ENCODE data around the gene GPR158. TPM values are rescaled to one million over a fixed set of nuclear protein-coding genes. Genes with fewer than 3 reads are reported as not detected.

GPR158 gene
- total RNA-seq, 1 donor, result 0.18 TPM

GRCh38 chr10:25453619-25454018 is 278.8 kb downstream of the GPR158 start:
- no peak overlapping the region for H3K4me3 ChIP-seq (ENCODE audit: low read depth, low read length)
- DNase-seq (ENCODE audit: low read depth), result no peak
- TF ChIP-seq, protein P1, sequence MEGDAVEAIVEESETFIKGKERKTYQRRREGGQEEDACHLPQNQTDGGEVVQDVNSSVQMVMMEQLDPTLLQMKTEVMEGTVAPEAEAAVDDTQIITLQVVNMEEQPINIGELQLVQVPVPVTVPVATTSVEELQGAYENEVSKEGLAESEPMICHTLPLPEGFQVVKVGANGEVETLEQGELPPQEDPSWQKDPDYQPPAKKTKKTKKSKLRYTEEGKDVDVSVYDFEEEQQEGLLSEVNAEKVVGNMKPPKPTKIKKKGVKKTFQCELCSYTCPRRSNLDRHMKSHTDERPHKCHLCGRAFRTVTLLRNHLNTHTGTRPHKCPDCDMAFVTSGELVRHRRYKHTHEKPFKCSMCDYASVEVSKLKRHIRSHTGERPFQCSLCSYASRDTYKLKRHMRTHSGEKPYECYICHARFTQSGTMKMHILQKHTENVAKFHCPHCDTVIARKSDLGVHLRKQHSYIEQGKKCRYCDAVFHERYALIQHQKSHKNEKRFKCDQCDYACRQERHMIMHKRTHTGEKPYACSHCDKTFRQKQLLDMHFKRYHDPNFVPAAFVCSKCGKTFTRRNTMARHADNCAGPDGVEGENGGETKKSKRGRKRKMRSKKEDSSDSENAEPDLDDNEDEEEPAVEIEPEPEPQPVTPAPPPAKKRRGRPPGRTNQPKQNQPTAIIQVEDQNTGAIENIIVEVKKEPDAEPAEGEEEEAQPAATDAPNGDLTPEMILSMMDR (IDR thresholded peaks at IDR 0.05; ENCODE audit: insufficient read depth, low read length), result no peak

- peak; percentile 49 for DNase-seq (ENCODE audit: low read depth)
- no peak overlapping the region for H3K4me3 ChIP-seq (ENCODE audit: low read depth, low read length)
- TF ChIP-seq, protein P1 (IDR thresholded peaks at IDR 0.05; ENCODE audit: insufficient read depth, low read length), result peak; percentile 15
Observed at GRCh38 chr10:25455980-25456567, 281.3 kb downstream of the GPR158 start.

DNA sequence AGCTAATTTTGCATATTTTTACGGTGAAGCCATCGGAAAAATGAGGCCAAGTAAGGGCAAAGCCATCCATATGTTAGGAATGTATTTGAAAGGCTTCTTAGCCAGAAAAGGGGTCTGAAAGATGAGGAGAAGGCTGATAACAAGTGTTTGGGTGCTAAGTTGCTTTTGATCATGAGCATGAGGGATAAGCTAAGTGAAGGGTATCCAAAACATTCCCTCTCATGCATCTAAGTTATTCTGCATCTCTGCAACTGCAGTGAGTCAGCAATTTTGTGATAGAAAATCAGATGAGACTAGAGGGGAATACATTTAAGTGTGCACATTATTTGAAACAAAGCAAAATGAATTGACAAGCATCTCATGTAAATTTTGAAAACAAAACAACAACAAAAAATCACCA is 282.8 kb downstream of the GPR158 start:
- H3K4me3 ChIP-seq (ENCODE audit: low read depth, low read length), result no peak overlapping the region
- TF ChIP-seq, protein P1 (IDR thresholded peaks at IDR 0.05; ENCODE audit: insufficient read depth, low read length), result no peak
- peak; percentile 19 for DNase-seq (ENCODE audit: low read depth)

DNA sequence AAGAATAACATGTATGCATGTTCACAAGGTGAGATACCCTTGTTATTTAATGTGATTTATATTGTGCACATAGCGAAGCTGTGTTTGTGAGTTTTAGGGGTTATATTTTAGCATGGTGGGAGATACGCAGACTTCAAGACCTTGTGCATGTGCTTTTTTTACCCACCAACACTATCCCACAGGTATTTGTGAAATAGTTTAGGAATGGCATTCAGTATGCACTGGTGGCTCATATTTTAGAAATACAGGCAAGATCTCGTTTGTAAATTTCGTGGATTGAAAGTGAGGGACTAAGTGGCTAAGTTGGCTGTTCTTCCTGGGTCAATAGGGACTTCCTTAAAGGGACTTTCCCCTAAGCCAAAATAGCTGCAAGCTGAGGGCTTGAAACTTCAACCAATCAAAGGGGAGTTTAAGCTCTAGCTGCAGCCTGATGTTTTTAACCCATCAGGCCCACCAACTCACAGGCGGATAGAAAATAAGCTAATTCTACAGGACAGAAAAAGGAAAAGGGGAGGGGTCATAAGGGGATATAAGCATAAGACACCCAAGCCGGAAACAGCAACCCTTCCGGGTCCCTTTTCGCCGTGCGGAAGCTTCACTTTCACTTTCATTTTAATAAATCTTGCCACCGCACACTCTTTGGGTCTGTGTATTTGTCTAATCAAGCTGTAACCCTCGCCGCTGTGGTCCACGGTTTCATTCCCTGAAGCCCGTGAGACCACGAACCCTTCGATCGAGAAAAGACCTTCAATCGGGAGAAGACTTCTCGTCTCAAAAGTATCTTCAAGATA is 291.0 kb downstream of the GPR158 start:
- TF ChIP-seq, protein P1 (IDR thresholded peaks at IDR 0.05; ENCODE audit: insufficient read depth, low read length), result no peak
- H3K4me3 ChIP-seq (ENCODE audit: low read depth, low read length), result no peak overlapping the region
- no peak for DNase-seq (ENCODE audit: low read depth)

GRCh38 chr10:25467881-25468280 is 293.1 kb downstream of the GPR158 start:
- TF ChIP-seq, protein P1 (IDR thresholded peaks at IDR 0.05; ENCODE audit: insufficient read depth, low read length), result no peak
- DNase-seq (ENCODE audit: low read depth), result no peak
- H3K4me3 ChIP-seq (ENCODE audit: low read depth, low read length), result no peak overlapping the region

- no peak overlapping the region for H3K4me3 ChIP-seq (ENCODE audit: low read depth, low read length)
- TF ChIP-seq, protein P1 (IDR thresholded peaks at IDR 0.05; ENCODE audit: insufficient read depth, low read length), result no peak
- no peak for DNase-seq (ENCODE audit: low read depth)
Observed at GRCh38 chr10:25481467-25481866, 306.7 kb downstream of the GPR158 start.
